ENCODE measurements around the gene MAGI2.

DNA sequence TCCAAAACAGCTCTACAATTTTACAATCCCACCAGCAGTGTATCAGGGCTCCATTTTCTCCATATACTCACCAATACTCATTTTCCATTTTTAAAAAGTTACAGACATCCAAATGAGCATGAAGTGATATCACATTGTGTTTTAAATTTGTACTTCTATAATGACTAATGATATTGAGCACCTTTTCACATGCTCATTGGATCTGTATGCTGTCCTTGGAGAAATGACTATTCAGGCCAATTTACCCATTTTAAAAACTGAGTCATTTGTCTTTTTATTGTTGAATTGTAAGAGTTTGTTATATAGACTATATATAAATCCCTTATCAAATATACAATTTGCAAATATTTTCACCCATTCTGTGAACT is 162.0 kb downstream of the MAGI2 start:
- TF ChIP-seq, protein P1, sequence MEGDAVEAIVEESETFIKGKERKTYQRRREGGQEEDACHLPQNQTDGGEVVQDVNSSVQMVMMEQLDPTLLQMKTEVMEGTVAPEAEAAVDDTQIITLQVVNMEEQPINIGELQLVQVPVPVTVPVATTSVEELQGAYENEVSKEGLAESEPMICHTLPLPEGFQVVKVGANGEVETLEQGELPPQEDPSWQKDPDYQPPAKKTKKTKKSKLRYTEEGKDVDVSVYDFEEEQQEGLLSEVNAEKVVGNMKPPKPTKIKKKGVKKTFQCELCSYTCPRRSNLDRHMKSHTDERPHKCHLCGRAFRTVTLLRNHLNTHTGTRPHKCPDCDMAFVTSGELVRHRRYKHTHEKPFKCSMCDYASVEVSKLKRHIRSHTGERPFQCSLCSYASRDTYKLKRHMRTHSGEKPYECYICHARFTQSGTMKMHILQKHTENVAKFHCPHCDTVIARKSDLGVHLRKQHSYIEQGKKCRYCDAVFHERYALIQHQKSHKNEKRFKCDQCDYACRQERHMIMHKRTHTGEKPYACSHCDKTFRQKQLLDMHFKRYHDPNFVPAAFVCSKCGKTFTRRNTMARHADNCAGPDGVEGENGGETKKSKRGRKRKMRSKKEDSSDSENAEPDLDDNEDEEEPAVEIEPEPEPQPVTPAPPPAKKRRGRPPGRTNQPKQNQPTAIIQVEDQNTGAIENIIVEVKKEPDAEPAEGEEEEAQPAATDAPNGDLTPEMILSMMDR (IDR thresholded peaks at IDR 0.05; ENCODE audit: low read depth, low read length, missing input control): no peak
- TF ChIP-seq, protein P2, sequence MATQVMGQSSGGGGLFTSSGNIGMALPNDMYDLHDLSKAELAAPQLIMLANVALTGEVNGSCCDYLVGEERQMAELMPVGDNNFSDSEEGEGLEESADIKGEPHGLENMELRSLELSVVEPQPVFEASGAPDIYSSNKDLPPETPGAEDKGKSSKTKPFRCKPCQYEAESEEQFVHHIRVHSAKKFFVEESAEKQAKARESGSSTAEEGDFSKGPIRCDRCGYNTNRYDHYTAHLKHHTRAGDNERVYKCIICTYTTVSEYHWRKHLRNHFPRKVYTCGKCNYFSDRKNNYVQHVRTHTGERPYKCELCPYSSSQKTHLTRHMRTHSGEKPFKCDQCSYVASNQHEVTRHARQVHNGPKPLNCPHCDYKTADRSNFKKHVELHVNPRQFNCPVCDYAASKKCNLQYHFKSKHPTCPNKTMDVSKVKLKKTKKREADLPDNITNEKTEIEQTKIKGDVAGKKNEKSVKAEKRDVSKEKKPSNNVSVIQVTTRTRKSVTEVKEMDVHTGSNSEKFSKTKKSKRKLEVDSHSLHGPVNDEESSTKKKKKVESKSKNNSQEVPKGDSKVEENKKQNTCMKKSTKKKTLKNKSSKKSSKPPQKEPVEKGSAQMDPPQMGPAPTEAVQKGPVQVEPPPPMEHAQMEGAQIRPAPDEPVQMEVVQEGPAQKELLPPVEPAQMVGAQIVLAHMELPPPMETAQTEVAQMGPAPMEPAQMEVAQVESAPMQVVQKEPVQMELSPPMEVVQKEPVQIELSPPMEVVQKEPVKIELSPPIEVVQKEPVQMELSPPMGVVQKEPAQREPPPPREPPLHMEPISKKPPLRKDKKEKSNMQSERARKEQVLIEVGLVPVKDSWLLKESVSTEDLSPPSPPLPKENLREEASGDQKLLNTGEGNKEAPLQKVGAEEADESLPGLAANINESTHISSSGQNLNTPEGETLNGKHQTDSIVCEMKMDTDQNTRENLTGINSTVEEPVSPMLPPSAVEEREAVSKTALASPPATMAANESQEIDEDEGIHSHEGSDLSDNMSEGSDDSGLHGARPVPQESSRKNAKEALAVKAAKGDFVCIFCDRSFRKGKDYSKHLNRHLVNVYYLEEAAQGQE (IDR thresholded peaks at IDR 0.05): no peak
- TF ChIP-seq GABPA (IDR thresholded peaks at IDR 0.05 in 1 of 2, conservative IDR thresholded peaks at IDR 0.05 in 1 of 2): no peak
- TF ChIP-seq RAD21 (IDR thresholded peaks at IDR 0.05): no peak
- no peak for TF ChIP-seq EGR1 (IDR thresholded peaks at IDR 0.05; ENCODE audit: low read depth in 2 of 2)
- TF ChIP-seq, protein P3, sequence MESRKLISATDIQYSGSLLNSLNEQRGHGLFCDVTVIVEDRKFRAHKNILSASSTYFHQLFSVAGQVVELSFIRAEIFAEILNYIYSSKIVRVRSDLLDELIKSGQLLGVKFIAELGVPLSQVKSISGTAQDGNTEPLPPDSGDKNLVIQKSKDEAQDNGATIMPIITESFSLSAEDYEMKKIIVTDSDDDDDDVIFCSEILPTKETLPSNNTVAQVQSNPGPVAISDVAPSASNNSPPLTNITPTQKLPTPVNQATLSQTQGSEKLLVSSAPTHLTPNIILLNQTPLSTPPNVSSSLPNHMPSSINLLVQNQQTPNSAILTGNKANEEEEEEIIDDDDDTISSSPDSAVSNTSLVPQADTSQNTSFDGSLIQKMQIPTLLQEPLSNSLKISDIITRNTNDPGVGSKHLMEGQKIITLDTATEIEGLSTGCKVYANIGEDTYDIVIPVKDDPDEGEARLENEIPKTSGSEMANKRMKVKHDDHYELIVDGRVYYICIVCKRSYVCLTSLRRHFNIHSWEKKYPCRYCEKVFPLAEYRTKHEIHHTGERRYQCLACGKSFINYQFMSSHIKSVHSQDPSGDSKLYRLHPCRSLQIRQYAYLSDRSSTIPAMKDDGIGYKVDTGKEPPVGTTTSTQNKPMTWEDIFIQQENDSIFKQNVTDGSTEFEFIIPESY (IDR thresholded peaks at IDR 0.05): no peak
- no peak for TF ChIP-seq FOXA2 (IDR thresholded peaks at IDR 0.05)
- TF ChIP-seq, protein P4, sequence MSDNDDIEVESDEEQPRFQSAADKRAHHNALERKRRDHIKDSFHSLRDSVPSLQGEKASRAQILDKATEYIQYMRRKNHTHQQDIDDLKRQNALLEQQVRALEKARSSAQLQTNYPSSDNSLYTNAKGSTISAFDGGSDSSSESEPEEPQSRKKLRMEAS (IDR thresholded peaks at IDR 0.05): no peak
- no peak for TF ChIP-seq SP1 (IDR thresholded peaks at IDR 0.05)

Data from liver (tissue), 3 donors.